IMR-90 (cell line): ENCODE results near the gene CDK14. TPM values are rescaled to one million over a fixed set of nuclear protein-coding genes. Genes with fewer than 3 reads are reported as not detected.

Experiments used
- ATAC-seq: fragments of 200-7000 bp; cut with Tn5 transposase; 2 replicates; pipeline ENCODE4 v1.9.1; 2020; ENCODE audit warnings: low read depth, mild to moderate bottlenecking, moderate library complexity
- BruUV-seq: library from RNA; stranded (reverse); fragments of 400-500 nt; replicated peaks from 2 replicates; lab custom pipeline; 2021; lab: Mats Ljungman, UMichigan
- CTCF ChIA-PET: fragments of 300-600 bp; formaldehyde crosslinking; extraction: SDS; loops from one replicate; lab custom pipeline; 2021; ENCODE audit warnings: antibody characterized with exemption; lab: Yijun Ruan, JAX
- POLR2A ChIA-PET: fragments of 300-600 bp; sonication (Branson Sonifier 250); formaldehyde crosslinking; loops from one replicate; lab custom pipeline; 2022; ENCODE audit warnings: antibody characterized with exemption; ENCODE audit not compliant: unreplicated experiment; lab: Charles Lee
- DNase-seq: peaks from one replicate; pipeline ENCODE4 v3.0.0; 2013
- H2AFZ ChIP-seq: replicated peaks from 2 replicates; pipeline ENCODE3; 2013; ENCODE audit warnings: low read length, mild to moderate bottlenecking; ENCODE audit not compliant: poor library complexity
- H2AK5ac ChIP-seq: 2 replicates; pipeline ENCODE4 v1.6.1; 2013; ENCODE audit warnings: low read depth, low read length, inconsistent platforms
- H2AK9ac ChIP-seq: replicated peaks from 2 replicates; pipeline ENCODE3; 2013; ENCODE audit warnings: mild to moderate bottlenecking, low read depth, low read length, moderate library complexity; ENCODE audit not compliant: poor library complexity
- H2BK120ac ChIP-seq: 2 replicates; pipeline ENCODE4 v1.6.1; 2013; ENCODE audit warnings: low read depth, low read length, inconsistent platforms
- H2BK15ac ChIP-seq: 3 replicates; pipeline ENCODE4 v1.6.1; 2013; ENCODE audit warnings: low read depth, low read length, inconsistent platforms
- H2BK20ac ChIP-seq: 2 replicates; pipeline ENCODE4 v1.6.1; 2013; ENCODE audit warnings: low read depth, mild to moderate bottlenecking, inconsistent platforms, low read length, moderate library complexity
- H2BK5ac ChIP-seq: 2 replicates; pipeline ENCODE4 v1.6.1; 2013; ENCODE audit warnings: mild to moderate bottlenecking, low read depth, low read length, inconsistent platforms; ENCODE audit not compliant: poor library complexity, severe bottlenecking
- H3K14ac ChIP-seq: replicated peaks from 2 replicates; pipeline ENCODE4 v1.6.1; 2013; ENCODE audit warnings: low read depth, low read length, inconsistent platforms
- H3K18ac ChIP-seq: 2 replicates; pipeline ENCODE4 v1.6.1; 2013; ENCODE audit warnings: low read depth, low read length, control low read depth
- H3K23ac ChIP-seq: 2 replicates; pipeline ENCODE4 v1.6.1; 2013; ENCODE audit warnings: low read depth, low read length, inconsistent platforms
- H3K27ac ChIP-seq: 2 replicates; pipeline ENCODE4 v1.5.1; 2013; ENCODE audit warnings: mild to moderate bottlenecking, control low read depth, low read length; ENCODE audit not compliant: insufficient read depth
- H3K27me3 ChIP-seq: 2 replicates; pipeline ENCODE4 v1.6.1; 2013; ENCODE audit warnings: low read length; ENCODE audit not compliant: control insufficient read depth, insufficient read depth
- H3K36me3 ChIP-seq: 2 replicates; pipeline ENCODE4 v1.6.1; 2013; ENCODE audit warnings: low read length, mixed read lengths; ENCODE audit not compliant: control insufficient read depth, insufficient read depth
- H3K4ac ChIP-seq: 2 replicates; pipeline ENCODE4 v1.6.1; 2013; ENCODE audit warnings: low read depth, low read length, inconsistent platforms
- H3K4me1 ChIP-seq: 2 replicates; pipeline ENCODE4 v1.6.1; 2013; ENCODE audit warnings: low read length, mixed read lengths; ENCODE audit not compliant: control insufficient read depth, insufficient read depth
- H3K4me2 ChIP-seq: 2 replicates; pipeline ENCODE4 v1.6.1; 2013; ENCODE audit warnings: low read depth, mild to moderate bottlenecking, control low read depth, low read length, moderate library complexity
- H3K4me3 ChIP-seq: 2 replicates; pipeline ENCODE4 v1.5.1; 2013; ENCODE audit warnings: low read depth, mild to moderate bottlenecking, control low read depth, low read length, moderate library complexity; ENCODE audit not compliant: insufficient read depth
- H3K56ac ChIP-seq: 2 replicates; pipeline ENCODE4 v1.6.1; 2013; ENCODE audit warnings: low read length, inconsistent platforms; ENCODE audit not compliant: insufficient read depth; ENCODE audit errors: extremely low read depth
- H3K79me1 ChIP-seq, 2 experiments: 2 replicates each; pipeline ENCODE4 v1.6.1; 2013; ENCODE audit warnings: low read length in 2 of 2, inconsistent platforms in 1 of 2, low read depth in 1 of 2
- H3K9ac ChIP-seq: 2 replicates; pipeline ENCODE4 v1.6.1; 2013; ENCODE audit warnings: low read depth, low read length, control low read depth
- H3K9me1 ChIP-seq: 2 replicates; pipeline ENCODE4 v1.6.1; 2013; ENCODE audit warnings: low read length, inconsistent platforms; ENCODE audit not compliant: insufficient read depth
- H3K9me3 ChIP-seq: 2 replicates; pipeline ENCODE4 v1.6.1; 2013; ENCODE audit warnings: low read length; ENCODE audit not compliant: control insufficient read depth, insufficient read depth
- H4K20me1 ChIP-seq: 2 replicates; pipeline ENCODE4 v1.6.1; 2013; ENCODE audit warnings: low read length, inconsistent platforms; ENCODE audit not compliant: insufficient read depth
- H4K5ac ChIP-seq: 2 replicates; pipeline ENCODE4 v1.6.1; 2013; ENCODE audit warnings: mild to moderate bottlenecking, low read depth, low read length, control low read depth
- H4K8ac ChIP-seq, 2 experiments: 2 replicates each; pipeline ENCODE4 v1.6.1; 2013; ENCODE audit warnings: low read depth in 2 of 2, low read length in 2 of 2, control low read depth in 1 of 2, inconsistent platforms in 1 of 2
- H4K91ac ChIP-seq: 2 replicates; pipeline ENCODE4 v1.6.1; 2013; ENCODE audit warnings: low read depth, low read length, inconsistent platforms; ENCODE audit not compliant: insufficient read depth
- BHLHE40 ChIP-seq: fragments of 150-350 bp; IDR thresholded peaks from 2 replicates; pipeline ENCODE4 v1.6.1; 2016; ENCODE audit warnings: mild to moderate bottlenecking, low read depth, low read length
- CEBPB ChIP-seq: IDR thresholded peaks from 2 replicates; pipeline ENCODE4 v1.6.1; 2012; ENCODE audit warnings: low read depth, low read length, improper control_type of control experiment
- CHD1 ChIP-seq: IDR thresholded peaks from 2 replicates; pipeline ENCODE4 v1.6.1; 2012; ENCODE audit warnings: low read depth, low read length, improper control_type of control experiment
- MAFK ChIP-seq: IDR thresholded peaks from 2 replicates; pipeline ENCODE4 v1.6.1; 2012; ENCODE audit warnings: low read depth, low read length, improper control_type of control experiment
- MAZ ChIP-seq: IDR thresholded peaks from 2 replicates; pipeline ENCODE4 v1.6.1; 2012; ENCODE audit warnings: low read depth, mild to moderate bottlenecking, low read length, improper control_type of control experiment, moderate library complexity, borderline replicate concordance
- MXI1 ChIP-seq: IDR thresholded peaks from 2 replicates; pipeline ENCODE4 v1.6.1; 2012; ENCODE audit warnings: low read depth, mild to moderate bottlenecking, low read length, moderate library complexity, borderline replicate concordance
- POLR2A ChIP-seq: IDR thresholded peaks from 2 replicates; pipeline ENCODE4 v1.6.1; 2012; ENCODE audit warnings: mild to moderate bottlenecking, low read depth, low read length
- RFX5 ChIP-seq: IDR thresholded peaks from 2 replicates; pipeline ENCODE4 v1.8.0; 2012; ENCODE audit warnings: low read depth, mild to moderate bottlenecking, low read length, moderate library complexity
- SMC3 ChIP-seq: fragments of 150-350 bp; IDR thresholded peaks from 2 replicates; pipeline ENCODE4 v1.6.1; 2016; ENCODE audit warnings: low read depth, mild to moderate bottlenecking, antibody characterized with exemption, low read length, moderate library complexity
- WGBS, 2 experiments: methylation state at CpG; one replicate each; pipeline versions ENCODE4 v1.1.5 to v1.1.7; 2013; ENCODE audit warnings: missing lambda C conversion rate in 2 of 2; ENCODE audit not compliant: insufficient read length in 1 of 2; ENCODE audit errors: extremely low coverage in 2 of 2; 5-methylcytosine and 5-hydroxymethylcytosine counted together
- dilution Hi-C: fragments of 300-500 bp; cut with HindIII; formaldehyde crosslinking; loops from one replicate; pipeline ENCODE4 v1.14.3; 2018; ENCODE audit warnings: low sequenced_read_pairs; ENCODE audit not compliant: unreplicated experiment
- in situ Hi-C: fragments of 300-500 bp; cut with MboI; formaldehyde crosslinking; loops from 3 replicates; pipeline ENCODE4 v1.14.3; 2019; ENCODE audit warnings: low sequenced_read_pairs, inconsistent platforms, mixed read lengths
- intact Hi-C: fragments of 100-400 bp; cut with micrococcal nuclease; formaldehyde crosslinking; loops from 2 replicates; pipeline ENCODE4 v1.10.0; 2022
- polyA plus RNA-seq, 3 experiments: library from polyadenylated mRNA; depleted of rRNA; stranded (reverse); fragments of >200 nt; gene quantifications; 2 replicates each; pipeline ENCODE4 v1.2.3, GENCODE V29; 2012; ENCODE audit warnings: low replicate concordance in 1 of 3
- total RNA-seq: library from RNA; depleted of rRNA; stranded (reverse); fragments of >200 nt; gene quantifications from 2 replicates; pipeline ENCODE4 v1.2.3, GENCODE V29; 2012
- TF ChIP-seq, protein P1 (sequence below): fragments of 150-350 bp; IDR thresholded peaks from 2 replicates; pipeline ENCODE4 v1.6.1; 2016; ENCODE audit warnings: low read depth, mild to moderate bottlenecking, low read length, moderate library complexity, borderline replicate concordance
- TF ChIP-seq, protein P2 (sequence below): conservative IDR thresholded peaks from 2 replicates; pipeline ENCODE4 v1.5.1; 2012; ENCODE audit warnings: mild to moderate bottlenecking, low read depth, low read length, improper control_type of control experiment

CDK14 gene
- total and polyA plus RNA-seq, 2 of the 4 experiments (the other 2 are of a cell fraction), result 10.1 to 29.6 TPM

DNA sequence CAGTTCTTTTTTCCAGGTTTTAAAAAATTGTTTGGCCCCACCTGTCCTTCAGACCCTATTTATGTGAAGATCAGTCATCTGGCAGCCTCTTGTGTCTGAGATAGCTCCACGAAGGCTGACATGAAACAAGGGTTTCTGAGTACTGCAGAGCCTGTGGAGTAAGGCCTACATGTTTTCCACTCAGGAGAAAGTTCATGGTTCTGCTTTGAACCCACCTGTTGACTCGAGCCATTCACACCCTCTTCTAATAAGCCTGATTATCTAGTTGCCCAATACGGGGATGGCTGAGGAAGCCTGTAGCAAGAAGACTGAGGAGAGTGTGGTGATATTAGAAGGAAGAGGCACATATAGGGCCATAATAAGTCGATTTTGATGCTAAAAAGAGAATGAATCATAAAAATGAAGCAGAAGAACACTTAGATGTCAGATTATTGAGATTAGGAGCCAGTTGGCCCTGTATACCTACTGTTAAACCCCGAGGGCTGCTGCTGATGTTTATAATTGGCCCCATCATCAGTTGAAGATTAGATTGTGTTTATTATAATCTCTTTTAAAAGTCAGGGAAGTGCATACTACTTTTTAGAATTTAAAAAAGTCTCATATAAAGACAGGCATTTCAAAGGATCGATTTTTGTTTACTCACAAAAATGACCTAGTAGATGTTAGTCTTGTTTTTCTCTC, 109.4 kb downstream of the CDK14 start (continued):
- no peak for TF ChIP-seq CEBPB

DNA sequence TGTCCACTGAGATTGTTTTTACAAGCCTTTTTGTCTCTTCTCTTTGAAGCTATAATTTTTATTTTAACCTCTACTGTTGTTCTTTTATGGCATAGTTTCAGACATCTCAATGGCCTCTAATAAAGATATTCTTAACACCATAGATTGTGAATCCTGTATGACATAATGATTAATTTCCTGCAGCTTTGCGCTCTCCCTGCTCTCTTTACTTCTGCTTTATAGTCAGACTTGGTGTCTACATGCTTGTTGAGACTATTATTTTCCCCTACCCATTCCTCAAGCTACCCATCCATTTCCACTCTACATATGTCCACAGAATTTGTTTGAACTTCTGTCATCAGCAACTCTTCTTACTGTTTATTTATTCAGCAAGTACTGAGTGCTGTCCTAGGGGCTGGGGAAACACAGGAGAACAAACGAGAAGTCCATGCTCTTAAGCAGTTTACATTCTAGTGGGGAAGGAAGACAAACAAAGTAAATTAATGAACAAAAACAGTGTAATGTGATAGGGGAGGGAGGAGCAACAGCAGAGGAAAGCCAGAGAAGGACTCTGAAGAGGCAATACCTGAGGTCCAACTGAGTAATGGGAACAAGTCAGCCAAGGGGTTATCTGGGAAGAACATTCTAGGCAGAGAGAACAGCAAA, 110.1 kb downstream of the CDK14 start:
- H3K14ac ChIP-seq, result no peak overlapping the region
- H3K18ac ChIP-seq, result no peak overlapping the region
- H2AK5ac ChIP-seq, result no peak overlapping the region
- dilution Hi-C loops (no loop called here), intact Hi-C loops (loop anchor here (5.0 kb wide), 2 partner anchors 109 to 326 kb away; partner anchors contain the start of gene CDK14), in situ Hi-C loops (no loop called here)
- no peak overlapping the region for H2BK120ac ChIP-seq
- peak overlapping the region; percentile 20; the same call in 1 of the 2 replicates for H3K4me2 ChIP-seq
- H3K23ac ChIP-seq, result no peak overlapping the region
- peaks cover 6% of the 10 kb centered on the region; the same call in 1 of the 2 replicates for H3K9me1 ChIP-seq
- no peak overlapping the region for H4K91ac ChIP-seq
- H3K27me3 ChIP-seq, result no peaks in the 10 kb centered on the region
- ATAC-seq (peak; percentile 78), DNase-seq (peak; percentile 70)
- H3K27ac ChIP-seq, result no peak overlapping the region
- H2AK9ac ChIP-seq, result no peak overlapping the region
- no peak overlapping the region for H2BK5ac ChIP-seq
- peaks cover 25% of the 10 kb centered on the region; the same call in 1 of the 2 replicates for H4K20me1 ChIP-seq
- CTCF ChIA-PET, result no interaction called here
- POLR2A ChIA-PET, result no interaction called here
- H3K9me3 ChIP-seq, result no peaks in the 10 kb centered on the region
- H3K4me3 ChIP-seq, result no peak overlapping the region
- H3K56ac ChIP-seq, result no peak overlapping the region
- no TSS peak for BruUV-seq
- H4K5ac ChIP-seq, result no peak overlapping the region
- peaks cover 11 to 22% of the 10 kb centered on the region in 2 experiments for H3K79me1 ChIP-seq
- 80% methylated on average over 1 of the region's 2 CpGs; no CpG with 5 or more reads in 1 of the 2 experiments for WGBS, 2 experiments
- no peak overlapping the region for H4K8ac ChIP-seq
- peaks cover 12% of the 10 kb centered on the region for H3K4me1 ChIP-seq
- no peak overlapping the region for H3K9ac ChIP-seq
- H2BK20ac ChIP-seq, result no peak overlapping the region
- H3K36me3 ChIP-seq, result no peaks in the 10 kb centered on the region
- H3K4ac ChIP-seq, result no peak overlapping the region
- no peak overlapping the region for H2BK15ac ChIP-seq
- H2AFZ ChIP-seq, result no peak overlapping the region
- TF ChIP-seq CEBPB (no peak), MAZ (no peak), MAFK (no peak), SMC3 (no peak), POLR2A (no peak), BHLHE40 (no peak), MXI1 (no peak), CHD1 (no peak), RFX5 (no peak)
- TF ChIP-seq, protein P1, sequence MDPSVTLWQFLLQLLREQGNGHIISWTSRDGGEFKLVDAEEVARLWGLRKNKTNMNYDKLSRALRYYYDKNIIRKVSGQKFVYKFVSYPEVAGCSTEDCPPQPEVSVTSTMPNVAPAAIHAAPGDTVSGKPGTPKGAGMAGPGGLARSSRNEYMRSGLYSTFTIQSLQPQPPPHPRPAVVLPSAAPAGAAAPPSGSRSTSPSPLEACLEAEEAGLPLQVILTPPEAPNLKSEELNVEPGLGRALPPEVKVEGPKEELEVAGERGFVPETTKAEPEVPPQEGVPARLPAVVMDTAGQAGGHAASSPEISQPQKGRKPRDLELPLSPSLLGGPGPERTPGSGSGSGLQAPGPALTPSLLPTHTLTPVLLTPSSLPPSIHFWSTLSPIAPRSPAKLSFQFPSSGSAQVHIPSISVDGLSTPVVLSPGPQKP, result no peak
- TF ChIP-seq, protein P2, sequence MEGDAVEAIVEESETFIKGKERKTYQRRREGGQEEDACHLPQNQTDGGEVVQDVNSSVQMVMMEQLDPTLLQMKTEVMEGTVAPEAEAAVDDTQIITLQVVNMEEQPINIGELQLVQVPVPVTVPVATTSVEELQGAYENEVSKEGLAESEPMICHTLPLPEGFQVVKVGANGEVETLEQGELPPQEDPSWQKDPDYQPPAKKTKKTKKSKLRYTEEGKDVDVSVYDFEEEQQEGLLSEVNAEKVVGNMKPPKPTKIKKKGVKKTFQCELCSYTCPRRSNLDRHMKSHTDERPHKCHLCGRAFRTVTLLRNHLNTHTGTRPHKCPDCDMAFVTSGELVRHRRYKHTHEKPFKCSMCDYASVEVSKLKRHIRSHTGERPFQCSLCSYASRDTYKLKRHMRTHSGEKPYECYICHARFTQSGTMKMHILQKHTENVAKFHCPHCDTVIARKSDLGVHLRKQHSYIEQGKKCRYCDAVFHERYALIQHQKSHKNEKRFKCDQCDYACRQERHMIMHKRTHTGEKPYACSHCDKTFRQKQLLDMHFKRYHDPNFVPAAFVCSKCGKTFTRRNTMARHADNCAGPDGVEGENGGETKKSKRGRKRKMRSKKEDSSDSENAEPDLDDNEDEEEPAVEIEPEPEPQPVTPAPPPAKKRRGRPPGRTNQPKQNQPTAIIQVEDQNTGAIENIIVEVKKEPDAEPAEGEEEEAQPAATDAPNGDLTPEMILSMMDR, result no peak
